ENCODE measurements around the gene SH3BP4.

The SH3BP4 gene

DNA sequence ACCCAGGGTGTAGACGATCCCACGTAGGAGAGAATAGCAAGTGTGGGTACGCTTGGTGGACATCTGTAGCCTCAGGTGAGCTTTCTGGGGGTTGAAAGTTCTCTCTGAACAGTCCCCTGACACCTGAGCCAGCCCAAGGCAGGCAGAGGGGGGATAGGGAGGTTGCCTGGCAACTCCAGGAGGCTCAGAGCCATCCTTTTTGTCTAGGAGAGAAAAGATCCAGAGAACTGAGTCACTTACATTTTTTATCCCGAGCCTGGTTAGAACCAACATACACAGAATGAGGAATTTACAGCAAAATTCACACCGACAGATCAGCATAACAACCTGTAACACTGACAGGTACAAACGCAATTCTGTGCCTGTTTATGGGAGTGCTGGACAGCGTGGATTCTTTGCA lies 113.2 kb downstream of the SH3BP4 start:
- TF ChIP-seq CTCF (IDR thresholded peaks at IDR 0.05): no peak
- Histone ChIP-seq H3K4me3 (no peak overlapping the region), H3K27ac (no peak overlapping the region)
- DNase-seq (ENCODE audit: low spot score): no peak

GRCh38 chr2:235066490-235066889 lies 114.7 kb downstream of the SH3BP4 start:
- TF ChIP-seq CTCF (IDR thresholded peaks at IDR 0.05): no peak
- H3K4me3 ChIP-seq: no peak overlapping the region

DNA sequence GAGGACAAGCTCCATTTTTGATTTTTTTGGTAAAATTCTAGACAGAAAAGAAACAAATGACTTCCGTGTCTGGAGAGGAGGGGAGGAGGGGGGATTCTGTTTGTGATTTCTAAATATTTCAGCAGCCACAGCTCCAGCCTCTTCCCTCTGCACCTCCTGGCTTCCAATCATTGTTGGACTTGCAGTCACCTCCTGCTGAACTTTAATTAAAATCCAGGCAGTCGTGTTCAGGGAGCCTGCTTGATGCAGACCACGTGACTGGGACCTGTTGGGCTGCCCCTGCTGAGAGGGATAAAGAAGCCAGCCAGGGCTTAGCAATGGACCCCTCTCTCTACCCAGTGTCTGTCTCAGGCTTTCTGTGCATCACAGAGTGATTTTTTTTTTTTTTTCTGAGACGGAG lies 115.1 kb downstream of the SH3BP4 start:
- no peak overlapping the region for H3K4me3 ChIP-seq
- TF ChIP-seq CTCF (IDR thresholded peaks at IDR 0.05): no peak
- no peak for DNase-seq (ENCODE audit: low spot score)
- H3K27ac ChIP-seq: no peak overlapping the region

More at GRCh38 chr2:235066490-235066889, 114.7 kb downstream of the SH3BP4 start:
- no peak overlapping the region for H3K27ac ChIP-seq
- no peak for DNase-seq (ENCODE audit: low spot score)

DNA sequence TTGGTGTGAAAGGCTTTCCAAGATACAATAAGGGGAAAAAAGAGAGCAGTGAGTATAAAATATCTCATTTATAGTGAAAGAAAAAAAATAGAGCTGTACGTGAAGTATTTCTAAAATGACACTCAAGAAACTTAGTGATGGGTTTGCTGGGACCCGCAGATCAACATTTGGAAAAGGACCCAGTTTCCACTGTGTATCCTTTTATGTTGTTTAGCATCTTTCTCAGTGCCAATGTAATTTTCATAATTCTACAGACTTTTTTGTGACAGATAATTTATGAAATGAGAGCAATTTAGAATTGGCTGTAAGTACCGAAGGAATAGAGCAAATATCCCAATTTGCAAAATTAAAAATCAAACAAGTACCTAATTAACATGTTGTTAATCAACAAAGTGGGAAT lies 116.9 kb downstream of the SH3BP4 start:
- TF ChIP-seq CTCF (IDR thresholded peaks at IDR 0.05): no peak
- H3K4me3 ChIP-seq: no peak overlapping the region

GRCh38 chr2:235070063-235070706 lies 118.4 kb downstream of the SH3BP4 start:
- Histone ChIP-seq H3K4me3 (no peak overlapping the region), H3K27ac (no peak overlapping the region)
- no peak for TF ChIP-seq CTCF (IDR thresholded peaks at IDR 0.05)
- DNase-seq (ENCODE audit: low spot score): no peak

More for the DNA sequence above, 116.9 kb downstream of the SH3BP4 start:
- H3K27ac ChIP-seq: no peak overlapping the region
- DNase-seq (ENCODE audit: low spot score): no peak

DNA sequence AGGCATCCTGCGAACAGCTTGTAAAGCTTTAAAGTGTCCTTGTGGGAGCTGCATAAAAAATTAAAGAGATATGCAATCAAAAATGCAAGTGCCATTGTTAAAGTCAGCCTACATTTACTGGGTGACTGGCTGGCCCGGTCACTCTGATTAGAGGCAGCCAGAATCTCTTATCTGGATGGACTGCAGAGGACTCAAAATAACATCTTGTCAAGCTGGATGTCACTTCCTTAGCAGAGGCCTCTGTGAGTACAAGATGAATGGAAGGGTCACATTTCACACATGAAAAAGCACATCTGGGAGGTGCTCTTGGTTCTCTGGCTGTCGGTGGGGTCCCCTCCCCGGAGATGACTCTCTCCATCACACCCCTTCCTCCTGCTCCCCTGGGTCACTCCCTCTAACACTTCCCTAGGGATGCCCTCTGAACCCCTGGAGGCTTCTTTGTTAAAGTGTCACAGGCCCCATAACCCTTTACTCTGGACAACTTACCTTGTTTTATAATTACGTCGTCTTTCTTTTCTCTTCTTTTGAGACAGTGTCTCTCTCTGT lies 122.1 kb downstream of the SH3BP4 start:
- no peak overlapping the region for H3K27ac ChIP-seq
- TF ChIP-seq CTCF (IDR thresholded peaks at IDR 0.05): no peak
- DNase-seq (ENCODE audit: low spot score): no peak
- no peak overlapping the region for H3K4me3 ChIP-seq

DNA sequence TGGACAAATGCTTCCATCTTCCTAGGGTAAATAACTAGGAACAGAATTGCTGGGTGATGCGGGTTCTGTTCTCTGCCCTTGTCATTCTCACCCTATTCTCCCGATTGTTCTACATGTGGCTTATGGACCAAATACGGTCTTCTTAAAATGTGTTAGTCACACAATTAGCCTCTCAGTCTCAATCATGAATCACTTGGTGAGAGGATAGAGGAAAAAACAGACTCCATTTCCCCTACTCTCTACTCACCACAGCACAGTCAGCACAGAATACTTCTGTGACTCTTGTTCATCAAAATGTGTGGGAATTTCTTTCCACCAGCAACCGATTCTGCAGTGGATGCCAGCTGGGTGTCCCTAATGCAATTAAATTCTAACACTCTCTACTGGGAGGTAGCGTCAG lies 125.2 kb downstream of the SH3BP4 start:
- TF ChIP-seq CTCF (IDR thresholded peaks at IDR 0.05): no peak
- Histone ChIP-seq H3K4me3 (no peak overlapping the region), H3K27ac (no peak overlapping the region)
- DNase-seq (ENCODE audit: low spot score): no peak

Measured in coronary artery (tissue), 2 donors.